ENCODE results near the gene COG4.

DNA sequence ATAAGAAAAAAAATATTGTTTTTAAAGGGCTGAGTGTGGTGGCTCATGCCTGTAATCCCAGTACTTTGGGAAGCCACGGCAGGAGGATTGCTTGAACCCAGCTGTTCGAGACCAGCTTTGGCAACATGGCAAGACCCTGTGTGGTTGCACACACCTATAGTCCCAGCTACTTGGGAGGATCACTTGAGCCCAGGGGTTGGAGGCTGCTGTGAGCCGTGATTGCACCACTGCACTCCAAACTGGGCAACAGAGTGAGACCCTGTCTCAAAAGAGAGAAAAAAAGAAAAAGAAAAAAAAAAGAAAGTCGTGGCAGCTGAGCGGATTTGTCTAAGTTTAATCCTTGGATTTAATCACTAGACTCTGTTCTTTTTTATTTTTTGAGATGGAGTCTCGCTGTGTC is 75.3 kb downstream of the COG4 start:
- TF ChIP-seq, protein P1, sequence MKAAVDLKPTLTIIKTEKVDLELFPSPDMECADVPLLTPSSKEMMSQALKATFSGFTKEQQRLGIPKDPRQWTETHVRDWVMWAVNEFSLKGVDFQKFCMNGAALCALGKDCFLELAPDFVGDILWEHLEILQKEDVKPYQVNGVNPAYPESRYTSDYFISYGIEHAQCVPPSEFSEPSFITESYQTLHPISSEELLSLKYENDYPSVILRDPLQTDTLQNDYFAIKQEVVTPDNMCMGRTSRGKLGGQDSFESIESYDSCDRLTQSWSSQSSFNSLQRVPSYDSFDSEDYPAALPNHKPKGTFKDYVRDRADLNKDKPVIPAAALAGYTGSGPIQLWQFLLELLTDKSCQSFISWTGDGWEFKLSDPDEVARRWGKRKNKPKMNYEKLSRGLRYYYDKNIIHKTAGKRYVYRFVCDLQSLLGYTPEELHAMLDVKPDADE (IDR thresholded peaks at IDR 0.05), result no peak
- TF ChIP-seq EZH2phosphoT487 (IDR thresholded peaks at IDR 0.05; ENCODE audit: unreplicated experiment) (no peak), POLR2AphosphoS5 (IDR thresholded peaks at IDR 0.05; ENCODE audit: low read depth) (no peak), EZH2 (IDR thresholded peaks at IDR 0.05; ENCODE audit: low read depth, unreplicated experiment) (no peak), JUNB (IDR thresholded peaks at IDR 0.05; ENCODE audit: unreplicated experiment) (no peak), NANOG (IDR thresholded peaks at IDR 0.05; ENCODE audit: borderline replicate concordance) (no peak), CREB1 (CRISPR knock-in tag; IDR thresholded peaks at IDR 0.05; ENCODE audit: low read depth) (no peak), STAT1 (IDR thresholded peaks at IDR 0.05; ENCODE audit: unreplicated experiment) (no peak), ZNF331 (CRISPR knock-in tag; IDR thresholded peaks at IDR 0.05; ENCODE audit: low read depth) (no peak), ZNF114 (CRISPR knock-in tag; IDR thresholded peaks at IDR 0.05) (no peak)
- TF ChIP-seq, protein P2, sequence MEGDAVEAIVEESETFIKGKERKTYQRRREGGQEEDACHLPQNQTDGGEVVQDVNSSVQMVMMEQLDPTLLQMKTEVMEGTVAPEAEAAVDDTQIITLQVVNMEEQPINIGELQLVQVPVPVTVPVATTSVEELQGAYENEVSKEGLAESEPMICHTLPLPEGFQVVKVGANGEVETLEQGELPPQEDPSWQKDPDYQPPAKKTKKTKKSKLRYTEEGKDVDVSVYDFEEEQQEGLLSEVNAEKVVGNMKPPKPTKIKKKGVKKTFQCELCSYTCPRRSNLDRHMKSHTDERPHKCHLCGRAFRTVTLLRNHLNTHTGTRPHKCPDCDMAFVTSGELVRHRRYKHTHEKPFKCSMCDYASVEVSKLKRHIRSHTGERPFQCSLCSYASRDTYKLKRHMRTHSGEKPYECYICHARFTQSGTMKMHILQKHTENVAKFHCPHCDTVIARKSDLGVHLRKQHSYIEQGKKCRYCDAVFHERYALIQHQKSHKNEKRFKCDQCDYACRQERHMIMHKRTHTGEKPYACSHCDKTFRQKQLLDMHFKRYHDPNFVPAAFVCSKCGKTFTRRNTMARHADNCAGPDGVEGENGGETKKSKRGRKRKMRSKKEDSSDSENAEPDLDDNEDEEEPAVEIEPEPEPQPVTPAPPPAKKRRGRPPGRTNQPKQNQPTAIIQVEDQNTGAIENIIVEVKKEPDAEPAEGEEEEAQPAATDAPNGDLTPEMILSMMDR (conservative IDR thresholded peaks at IDR 0.05; ENCODE audit: low read depth in 2 of 2), result no peak
- TF ChIP-seq, protein P3, sequence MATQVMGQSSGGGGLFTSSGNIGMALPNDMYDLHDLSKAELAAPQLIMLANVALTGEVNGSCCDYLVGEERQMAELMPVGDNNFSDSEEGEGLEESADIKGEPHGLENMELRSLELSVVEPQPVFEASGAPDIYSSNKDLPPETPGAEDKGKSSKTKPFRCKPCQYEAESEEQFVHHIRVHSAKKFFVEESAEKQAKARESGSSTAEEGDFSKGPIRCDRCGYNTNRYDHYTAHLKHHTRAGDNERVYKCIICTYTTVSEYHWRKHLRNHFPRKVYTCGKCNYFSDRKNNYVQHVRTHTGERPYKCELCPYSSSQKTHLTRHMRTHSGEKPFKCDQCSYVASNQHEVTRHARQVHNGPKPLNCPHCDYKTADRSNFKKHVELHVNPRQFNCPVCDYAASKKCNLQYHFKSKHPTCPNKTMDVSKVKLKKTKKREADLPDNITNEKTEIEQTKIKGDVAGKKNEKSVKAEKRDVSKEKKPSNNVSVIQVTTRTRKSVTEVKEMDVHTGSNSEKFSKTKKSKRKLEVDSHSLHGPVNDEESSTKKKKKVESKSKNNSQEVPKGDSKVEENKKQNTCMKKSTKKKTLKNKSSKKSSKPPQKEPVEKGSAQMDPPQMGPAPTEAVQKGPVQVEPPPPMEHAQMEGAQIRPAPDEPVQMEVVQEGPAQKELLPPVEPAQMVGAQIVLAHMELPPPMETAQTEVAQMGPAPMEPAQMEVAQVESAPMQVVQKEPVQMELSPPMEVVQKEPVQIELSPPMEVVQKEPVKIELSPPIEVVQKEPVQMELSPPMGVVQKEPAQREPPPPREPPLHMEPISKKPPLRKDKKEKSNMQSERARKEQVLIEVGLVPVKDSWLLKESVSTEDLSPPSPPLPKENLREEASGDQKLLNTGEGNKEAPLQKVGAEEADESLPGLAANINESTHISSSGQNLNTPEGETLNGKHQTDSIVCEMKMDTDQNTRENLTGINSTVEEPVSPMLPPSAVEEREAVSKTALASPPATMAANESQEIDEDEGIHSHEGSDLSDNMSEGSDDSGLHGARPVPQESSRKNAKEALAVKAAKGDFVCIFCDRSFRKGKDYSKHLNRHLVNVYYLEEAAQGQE (IDR thresholded peaks at IDR 0.05; ENCODE audit: unreplicated experiment), result no peak
- TF ChIP-seq, protein P4, sequence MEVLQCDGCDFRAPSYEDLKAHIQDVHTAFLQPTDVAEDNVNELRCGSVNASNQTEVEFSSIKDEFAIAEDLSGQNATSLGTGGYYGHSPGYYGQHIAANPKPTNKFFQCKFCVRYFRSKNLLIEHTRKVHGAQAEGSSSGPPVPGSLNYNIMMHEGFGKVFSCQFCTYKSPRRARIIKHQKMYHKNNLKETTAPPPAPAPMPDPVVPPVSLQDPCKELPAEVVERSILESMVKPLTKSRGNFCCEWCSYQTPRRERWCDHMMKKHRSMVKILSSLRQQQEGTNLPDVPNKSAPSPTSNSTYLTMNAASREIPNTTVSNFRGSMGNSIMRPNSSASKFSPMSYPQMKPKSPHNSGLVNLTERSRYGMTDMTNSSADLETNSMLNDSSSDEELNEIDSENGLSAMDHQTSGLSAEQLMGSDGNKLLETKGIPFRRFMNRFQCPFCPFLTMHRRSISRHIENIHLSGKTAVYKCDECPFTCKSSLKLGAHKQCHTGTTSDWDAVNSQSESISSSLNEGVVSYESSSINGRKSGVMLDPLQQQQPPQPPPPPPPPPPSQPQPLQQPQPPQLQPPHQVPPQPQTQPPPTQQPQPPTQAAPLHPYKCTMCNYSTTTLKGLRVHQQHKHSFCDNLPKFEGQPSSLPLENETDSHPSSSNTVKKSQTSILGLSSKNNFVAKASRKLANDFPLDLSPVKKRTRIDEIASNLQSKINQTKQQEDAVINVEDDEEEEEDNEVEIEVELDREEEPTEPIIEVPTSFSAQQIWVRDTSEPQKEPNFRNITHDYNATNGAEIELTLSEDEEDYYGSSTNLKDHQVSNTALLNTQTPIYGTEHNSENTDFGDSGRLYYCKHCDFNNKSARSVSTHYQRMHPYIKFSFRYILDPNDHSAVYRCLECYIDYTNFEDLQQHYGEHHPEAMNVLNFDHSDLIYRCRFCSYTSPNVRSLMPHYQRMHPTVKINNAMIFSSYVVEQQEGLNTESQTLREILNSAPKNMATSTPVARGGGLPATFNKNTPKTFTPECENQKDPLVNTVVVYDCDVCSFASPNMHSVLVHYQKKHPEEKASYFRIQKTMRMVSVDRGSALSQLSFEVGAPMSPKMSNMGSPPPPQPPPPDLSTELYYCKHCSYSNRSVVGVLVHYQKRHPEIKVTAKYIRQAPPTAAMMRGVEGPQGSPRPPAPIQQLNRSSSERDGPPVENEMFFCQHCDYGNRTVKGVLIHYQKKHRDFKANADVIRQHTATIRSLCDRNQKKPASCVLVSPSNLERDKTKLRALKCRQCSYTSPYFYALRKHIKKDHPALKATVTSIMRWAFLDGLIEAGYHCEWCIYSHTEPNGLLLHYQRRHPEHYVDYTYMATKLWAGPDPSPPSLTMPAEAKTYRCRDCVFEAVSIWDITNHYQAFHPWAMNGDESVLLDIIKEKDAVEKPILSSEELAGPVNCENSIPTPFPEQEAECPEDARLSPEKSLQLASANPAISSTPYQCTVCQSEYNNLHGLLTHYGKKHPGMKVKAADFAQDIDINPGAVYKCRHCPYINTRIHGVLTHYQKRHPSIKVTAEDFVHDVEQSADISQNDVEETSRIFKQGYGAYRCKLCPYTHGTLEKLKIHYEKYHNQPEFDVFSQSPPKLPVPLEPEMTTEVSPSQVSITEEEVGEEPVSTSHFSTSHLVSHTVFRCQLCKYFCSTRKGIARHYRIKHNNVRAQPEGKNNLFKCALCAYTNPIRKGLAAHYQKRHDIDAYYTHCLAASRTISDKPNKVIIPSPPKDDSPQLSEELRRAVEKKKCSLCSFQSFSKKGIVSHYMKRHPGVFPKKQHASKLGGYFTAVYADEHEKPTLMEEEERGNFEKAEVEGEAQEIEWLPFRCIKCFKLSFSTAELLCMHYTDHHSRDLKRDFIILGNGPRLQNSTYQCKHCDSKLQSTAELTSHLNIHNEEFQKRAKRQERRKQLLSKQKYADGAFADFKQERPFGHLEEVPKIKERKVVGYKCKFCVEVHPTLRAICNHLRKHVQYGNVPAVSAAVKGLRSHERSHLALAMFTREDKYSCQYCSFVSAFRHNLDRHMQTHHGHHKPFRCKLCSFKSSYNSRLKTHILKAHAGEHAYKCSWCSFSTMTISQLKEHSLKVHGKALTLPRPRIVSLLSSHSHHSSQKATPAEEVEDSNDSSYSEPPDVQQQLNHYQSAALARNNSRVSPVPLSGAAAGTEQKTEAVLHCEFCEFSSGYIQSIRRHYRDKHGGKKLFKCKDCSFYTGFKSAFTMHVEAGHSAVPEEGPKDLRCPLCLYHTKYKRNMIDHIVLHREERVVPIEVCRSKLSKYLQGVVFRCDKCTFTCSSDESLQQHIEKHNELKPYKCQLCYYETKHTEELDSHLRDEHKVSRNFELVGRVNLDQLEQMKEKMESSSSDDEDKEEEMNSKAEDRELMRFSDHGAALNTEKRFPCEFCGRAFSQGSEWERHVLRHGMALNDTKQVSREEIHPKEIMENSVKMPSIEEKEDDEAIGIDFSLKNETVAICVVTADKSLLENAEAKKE (CRISPR knock-in tag; IDR thresholded peaks at IDR 0.05), result no peak
